ENCODE data around the gene RNASEH1. TPM values are rescaled to one million over a fixed set of nuclear protein-coding genes. Genes with fewer than 3 reads are reported as not detected.

RNASEH1 gene, protein sequence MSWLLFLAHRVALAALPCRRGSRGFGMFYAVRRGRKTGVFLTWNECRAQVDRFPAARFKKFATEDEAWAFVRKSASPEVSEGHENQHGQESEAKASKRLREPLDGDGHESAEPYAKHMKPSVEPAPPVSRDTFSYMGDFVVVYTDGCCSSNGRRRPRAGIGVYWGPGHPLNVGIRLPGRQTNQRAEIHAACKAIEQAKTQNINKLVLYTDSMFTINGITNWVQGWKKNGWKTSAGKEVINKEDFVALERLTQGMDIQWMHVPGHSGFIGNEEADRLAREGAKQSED
- total RNA-seq: 23.5 and 30.9 TPM in 2 replicates

DNA sequence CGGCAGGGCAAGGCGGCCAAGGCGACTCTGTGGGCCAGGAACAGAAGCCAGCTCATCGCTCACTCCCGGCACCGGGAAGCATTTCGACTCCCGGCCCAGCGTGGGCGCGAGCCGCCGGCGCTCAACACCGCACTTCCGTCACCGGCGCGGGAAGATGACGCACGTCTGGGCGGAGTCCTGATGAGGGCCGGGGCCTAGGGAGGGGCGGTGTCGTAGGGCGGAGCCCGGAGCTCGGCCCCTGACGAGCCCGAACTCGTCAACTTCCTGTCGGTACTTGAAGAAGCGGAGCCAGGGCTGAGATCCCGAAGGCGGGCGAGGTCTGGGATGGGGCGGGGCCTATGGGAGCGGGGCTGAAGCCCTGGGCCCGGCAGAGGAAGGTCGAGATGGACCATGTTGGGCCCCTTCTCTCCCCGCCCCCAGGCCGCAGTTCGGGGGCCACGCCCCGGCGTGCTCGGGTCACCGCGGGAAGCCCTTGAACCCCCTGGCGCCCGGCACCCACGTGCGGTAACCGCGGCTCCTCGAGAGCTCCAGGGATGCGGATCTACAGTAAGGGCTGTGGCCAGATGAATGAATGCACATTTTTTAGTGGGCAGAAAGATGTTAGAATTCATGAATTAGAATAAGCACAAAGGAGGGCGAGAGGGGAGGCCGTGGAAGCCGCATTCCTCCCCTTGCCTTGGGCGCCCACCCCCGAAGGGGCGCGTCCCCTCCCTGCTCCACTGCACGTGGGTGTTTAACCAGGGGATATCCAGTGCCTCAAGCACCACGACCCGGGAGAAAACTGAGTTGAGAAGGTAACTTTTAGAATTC is at the start of gene RNASEH1:
Gene RNASEH1 (minus strand): TSS at position 129 of the 810 bp plus-strand sequence. CDS start 73 bp downstream, at position 56.
- peak; percentile 100 for DNase-seq

GRCh38 chr2:3606370-3607201 is 48.5 kb upstream of the RNASEH1 start:
- DNase-seq: no peak

- no peak for DNase-seq
These were observed 47.9 kb upstream of the RNASEH1 start for GRCh38 chr2:3606028-3606369.

- no peak for DNase-seq
These were observed 47.1 kb upstream of the RNASEH1 start for GRCh38 chr2:3604991-3605961.

- no peak for DNase-seq
These were observed 46.2 kb upstream of the RNASEH1 start for GRCh38 chr2:3604207-3604877.

- DNase-seq: no peak
These were observed 45.5 kb upstream of the RNASEH1 start for GRCh38 chr2:3603536-3604206.

- DNase-seq: no peak
These were observed 44.6 kb upstream of the RNASEH1 start for GRCh38 chr2:3602553-3603339.

DNA sequence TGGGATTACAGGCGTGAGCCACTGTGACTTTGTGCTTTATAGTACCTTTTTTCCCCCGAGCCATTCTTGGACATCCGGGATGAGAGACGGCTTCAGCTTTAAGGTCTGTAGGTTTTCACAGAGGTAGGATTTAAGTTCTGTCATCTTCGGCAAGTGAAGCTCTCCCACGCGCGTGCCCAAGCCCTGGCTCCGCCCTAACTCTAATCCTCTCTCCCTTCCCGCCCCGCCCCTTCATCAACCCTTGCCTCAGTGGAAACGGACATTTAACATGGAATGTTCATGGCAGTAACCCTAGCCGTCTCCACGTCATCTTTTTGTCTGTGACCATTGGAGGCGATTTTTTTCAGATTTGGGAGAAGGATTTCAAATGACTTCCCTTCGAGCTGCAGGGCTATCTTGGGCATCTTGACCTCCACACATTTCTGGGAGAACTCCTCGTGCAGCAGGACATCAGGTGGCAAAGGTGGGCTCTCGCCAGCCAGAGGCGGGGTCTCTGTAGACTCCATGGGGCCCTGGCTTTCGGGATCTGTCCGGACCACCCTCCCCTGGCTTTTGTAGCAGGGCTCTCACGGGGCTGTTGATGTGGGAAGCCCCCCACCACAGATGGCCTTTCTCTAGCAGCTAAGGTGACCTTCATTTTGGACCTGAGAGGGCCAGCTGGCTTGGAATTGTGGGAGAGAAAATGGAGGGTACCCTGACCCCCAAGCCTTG is 43.6 kb upstream of the RNASEH1 start:
- no peak for DNase-seq

GRCh38 chr2:3600256-3600855 is 42.2 kb upstream of the RNASEH1 start:
- DNase-seq: no peak

DNA sequence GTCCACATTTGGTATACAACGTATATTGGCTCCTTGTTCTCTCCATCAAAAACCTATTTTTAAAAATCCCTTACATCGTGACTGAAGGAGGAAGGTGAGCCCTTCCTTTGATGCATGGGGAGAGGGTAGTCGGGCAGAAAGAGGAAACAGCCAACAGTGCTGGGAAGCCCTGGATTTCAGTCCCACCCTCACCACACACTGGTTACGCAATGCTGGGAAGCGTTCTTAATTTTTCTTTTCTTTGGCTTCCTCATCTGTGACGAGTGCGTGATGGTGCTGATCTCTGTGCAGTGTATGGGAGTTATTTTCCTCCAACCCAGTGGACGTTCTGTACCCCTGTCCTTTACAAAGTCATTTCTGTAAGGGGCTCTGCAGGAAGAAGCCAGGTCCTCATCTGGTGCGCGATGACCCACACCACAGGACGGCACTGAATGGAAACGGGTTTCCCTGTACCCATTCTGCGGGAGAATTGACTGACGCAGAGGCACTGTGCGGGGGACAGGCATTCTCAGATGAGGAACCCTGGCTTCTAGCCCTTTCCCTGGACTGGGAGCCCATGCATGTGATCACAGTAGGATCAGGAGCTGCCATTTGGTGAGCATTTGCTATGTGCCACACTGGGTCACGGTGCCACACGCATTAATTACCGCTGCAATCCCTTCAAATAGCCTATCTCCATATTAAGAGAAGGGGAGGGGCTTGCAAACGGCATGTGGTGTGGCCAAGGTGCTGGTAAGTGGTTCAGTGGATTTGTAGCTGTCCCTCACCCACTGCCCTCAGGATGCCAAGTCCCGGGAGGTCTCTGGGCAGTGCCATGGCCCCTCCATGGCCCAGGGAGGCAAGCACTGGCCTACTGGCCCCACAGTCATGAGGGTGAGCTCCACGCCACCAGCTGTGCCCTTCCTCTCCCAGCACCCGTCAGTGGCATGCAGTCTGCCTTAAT is 41.0 kb upstream of the RNASEH1 start:
- DNase-seq: no peak

GRCh38 chr2:3598197-3598910 is 40.2 kb upstream of the RNASEH1 start:
- DNase-seq: no peak

GRCh38 chr2:3597567-3597966 is 39.4 kb upstream of the RNASEH1 start:
- DNase-seq: no peak

DNA sequence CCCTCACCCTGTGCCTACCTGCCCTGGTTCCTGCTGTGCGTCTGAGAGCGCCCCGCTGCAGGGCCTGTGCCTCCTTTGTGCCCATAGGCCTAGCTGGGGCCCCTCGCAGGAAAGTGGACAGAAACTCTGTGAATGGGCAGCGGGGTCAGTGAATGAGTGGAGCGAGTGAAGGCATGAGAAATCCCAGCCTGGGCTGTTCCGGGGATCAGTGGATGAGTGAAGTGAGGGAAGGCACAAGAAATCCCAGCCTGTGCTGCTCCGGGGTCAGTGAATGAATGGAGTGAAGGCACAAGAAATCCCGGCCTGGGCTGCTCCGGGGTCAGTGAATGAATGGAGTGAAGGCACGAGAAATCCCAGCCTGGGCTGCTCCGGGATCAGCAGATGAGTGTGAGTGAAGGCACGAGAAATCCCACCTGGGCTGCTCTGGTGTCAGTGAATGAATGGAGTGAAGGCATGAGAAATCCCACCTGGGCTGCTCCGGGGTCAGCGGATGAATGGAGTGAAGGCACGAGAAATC is 38.8 kb upstream of the RNASEH1 start:
- no peak for DNase-seq

- no peak for DNase-seq
These were observed 37.9 kb upstream of the RNASEH1 start for GRCh38 chr2:3595985-3596384.

DNA sequence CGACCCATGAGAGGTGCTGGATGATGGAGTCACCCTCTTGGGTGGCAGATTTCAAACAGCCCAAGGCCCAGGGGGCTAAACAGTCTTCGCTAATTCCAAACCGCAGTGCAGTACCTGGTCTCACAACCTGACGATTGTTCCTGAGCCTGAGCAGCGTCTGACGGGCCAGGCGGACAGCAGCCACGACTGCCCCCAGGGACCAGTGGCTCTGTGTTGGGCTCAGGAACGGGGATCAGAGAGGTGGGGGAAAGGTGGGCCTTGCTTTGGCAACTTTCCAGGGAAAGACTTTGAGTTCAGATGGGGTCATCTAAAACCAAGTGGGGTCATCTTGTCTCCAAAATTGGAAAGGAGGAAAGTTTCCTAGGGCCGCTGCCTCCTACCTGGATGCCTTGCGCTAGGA is 37.3 kb upstream of the RNASEH1 start:
- DNase-seq: no peak

GRCh38 chr2:3594493-3595281 is 36.6 kb upstream of the RNASEH1 start, which contains the start of gene COLEC11:
TSS of gene COLEC11 (plus strand) at chr2:3595112. CDS start at chr2:3604341, 9,229 bp downstream.
- DNase-seq: peak; percentile 64

Measured in dermis blood vessel endothelial cell (primary cell).